HPDE6-E6E7 (cell line): Measurements from ENCODE around the gene CGRRF1.

Experiments
- DNase-seq: peaks from one replicate; pipeline ENCODE4 v3.0.0; 2011; ENCODE audit warnings: missing footprints; ENCODE audit errors: extremely low spot score

The CGRRF1 gene

GRCh38 chr14:54577494-54577893 is 67.8 kb downstream of the CGRRF1 start:
- no peak for DNase-seq

- DNase-seq, result no peak
These were observed 68.3 kb downstream of the CGRRF1 start for GRCh38 chr14:54577977-54578376.

- no peak for DNase-seq
These were observed 69.9 kb downstream of the CGRRF1 start for GRCh38 chr14:54579621-54580020.

- no peak for DNase-seq
These were observed 71.2 kb downstream of the CGRRF1 start for GRCh38 chr14:54580933-54581332.

GRCh38 chr14:54582334-54582733 is 72.6 kb downstream of the CGRRF1 start:
- no peak for DNase-seq

GRCh38 chr14:54584097-54584496 is 74.4 kb downstream of the CGRRF1 start:
- DNase-seq, result no peak

- no peak for DNase-seq
These were observed 75.5 kb downstream of the CGRRF1 start for GRCh38 chr14:54585214-54585613.
